ENCODE results near the gene BRCC3. TPM values are rescaled to one million over a fixed set of nuclear protein-coding genes. Genes with fewer than 3 reads are reported as not detected.
"Not testable (repeated sequence)": the region's sequence is repeated elsewhere in the genome, so short reads cannot be mapped to it uniquely, and the experiment has no call there.

BRCC3 gene
- total RNA-seq, 1 donor from 2014 or later: 9.1 TPM

GRCh38 chrX:155134255-155134654 is 62.9 kb downstream of the BRCC3 start:
- no peak for TF ChIP-seq CTCF (conservative IDR thresholded peaks at IDR 0.05; ENCODE audit: low read depth, low read length)
- no peak for DNase-seq (ENCODE audit: low read depth)
- H3K4me3 ChIP-seq (ENCODE audit: low read depth, low read length): no peak overlapping the region

GRCh38 chrX:155143959-155144548 is 72.7 kb downstream of the BRCC3 start:
- H3K4me3 ChIP-seq (ENCODE audit: low read depth, low read length): no peak overlapping the region
- TF ChIP-seq CTCF (conservative IDR thresholded peaks at IDR 0.05; ENCODE audit: low read depth, low read length): no peak
- no peak for DNase-seq (ENCODE audit: low read depth)

- TF ChIP-seq CTCF (conservative IDR thresholded peaks at IDR 0.05; ENCODE audit: low read depth, low read length): no peak
- DNase-seq (ENCODE audit: low read depth): no peak
- no peak overlapping the region for H3K4me3 ChIP-seq (ENCODE audit: low read depth, low read length)
Observed at GRCh38 chrX:155144926-155145325, 73.6 kb downstream of the BRCC3 start.

- not testable (repeated sequence) for H3K4me3 ChIP-seq (ENCODE audit: low read depth, low read length); DNase-seq (ENCODE audit: low read depth)
Observed at GRCh38 chrX:155147612-155148011, 76.3 kb downstream of the BRCC3 start.

- not testable (repeated sequence) for DNase-seq (ENCODE audit: low read depth)
Observed at GRCh38 chrX:155148166-155148565, 76.9 kb downstream of the BRCC3 start.

GRCh38 chrX:155148724-155149537 is 77.6 kb downstream of the BRCC3 start:
- peak; percentile 64 for TF ChIP-seq CTCF (conservative IDR thresholded peaks at IDR 0.05; ENCODE audit: low read depth, low read length)
- no peak overlapping the region for H3K4me3 ChIP-seq (ENCODE audit: low read depth, low read length)
- DNase-seq (ENCODE audit: low read depth): no peak

More at GRCh38 chrX:155148166-155148565, 76.9 kb downstream of the BRCC3 start:
- not testable (repeated sequence) for H3K4me3 ChIP-seq (ENCODE audit: low read depth, low read length)

- TF ChIP-seq CTCF (conservative IDR thresholded peaks at IDR 0.05; ENCODE audit: low read depth, low read length): no peak
- DNase-seq (ENCODE audit: low read depth): no peak
Observed at GRCh38 chrX:155169881-155170280, 98.6 kb downstream of the BRCC3 start.

More at GRCh38 chrX:155169881-155170280, 98.6 kb downstream of the BRCC3 start:
- H3K4me3 ChIP-seq (ENCODE audit: low read depth, low read length): no peak overlapping the region

Other genes with a start within 250 kb of the BRCC3 start
- not detected in 2 replicates for gene SMIM9, start 236.8 kb upstream of the BRCC3 start, total RNA-seq
- 12.6 and 22.5 TPM in 2 replicates for gene F8A1, start 185.2 kb upstream of the BRCC3 start, total RNA-seq
- 0.22 and 2.5 TPM in 2 replicates for gene F8, start 48.8 kb upstream of the BRCC3 start, total RNA-seq
- gene FUNDC2, start 44.7 kb upstream of the BRCC3 start, total RNA-seq: 41.6 and 68.8 TPM in 2 replicates
- 10.9 and 14.4 TPM in 2 replicates for gene CMC4, start 372 bp upstream of the BRCC3 start, total RNA-seq
- gene MTCP1, start 372 bp upstream of the BRCC3 start, total RNA-seq: 0.29 and 2.0 TPM in 2 replicates
- gene VBP1, start 145.0 kb downstream of the BRCC3 start, total RNA-seq: 58.9 and 68.6 TPM in 2 replicates
- 0.36 TPM in 1 of 2 replicates, not detected in the other for gene RAB39B, start 193.0 kb downstream of the BRCC3 start, total RNA-seq

All from epithelial cell of proximal tubule (primary cell).